ENCODE measurements around the gene KIN.

DNA sequence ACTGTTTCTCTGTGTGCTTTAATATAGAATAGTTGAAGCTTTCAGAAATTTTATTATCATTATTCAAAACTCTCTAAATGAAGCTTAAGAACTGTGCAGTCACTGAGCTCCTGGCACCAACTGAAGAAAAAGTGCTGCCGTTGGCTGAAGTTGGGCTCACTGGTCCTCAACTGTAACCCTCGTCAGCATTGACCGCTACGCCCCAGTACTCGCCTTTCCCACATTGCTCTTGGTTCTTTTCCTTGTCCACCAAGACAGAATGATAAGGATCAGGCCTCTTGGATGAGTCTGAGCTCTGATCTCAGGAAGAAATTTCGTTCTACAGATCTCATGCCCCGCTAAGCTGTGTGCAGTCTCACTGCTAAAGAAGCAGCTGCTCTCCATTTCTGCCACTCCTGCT is 22.6 kb upstream of the KIN start:
- TF ChIP-seq, protein P1, sequence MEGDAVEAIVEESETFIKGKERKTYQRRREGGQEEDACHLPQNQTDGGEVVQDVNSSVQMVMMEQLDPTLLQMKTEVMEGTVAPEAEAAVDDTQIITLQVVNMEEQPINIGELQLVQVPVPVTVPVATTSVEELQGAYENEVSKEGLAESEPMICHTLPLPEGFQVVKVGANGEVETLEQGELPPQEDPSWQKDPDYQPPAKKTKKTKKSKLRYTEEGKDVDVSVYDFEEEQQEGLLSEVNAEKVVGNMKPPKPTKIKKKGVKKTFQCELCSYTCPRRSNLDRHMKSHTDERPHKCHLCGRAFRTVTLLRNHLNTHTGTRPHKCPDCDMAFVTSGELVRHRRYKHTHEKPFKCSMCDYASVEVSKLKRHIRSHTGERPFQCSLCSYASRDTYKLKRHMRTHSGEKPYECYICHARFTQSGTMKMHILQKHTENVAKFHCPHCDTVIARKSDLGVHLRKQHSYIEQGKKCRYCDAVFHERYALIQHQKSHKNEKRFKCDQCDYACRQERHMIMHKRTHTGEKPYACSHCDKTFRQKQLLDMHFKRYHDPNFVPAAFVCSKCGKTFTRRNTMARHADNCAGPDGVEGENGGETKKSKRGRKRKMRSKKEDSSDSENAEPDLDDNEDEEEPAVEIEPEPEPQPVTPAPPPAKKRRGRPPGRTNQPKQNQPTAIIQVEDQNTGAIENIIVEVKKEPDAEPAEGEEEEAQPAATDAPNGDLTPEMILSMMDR (IDR thresholded peaks at IDR 0.05; ENCODE audit: low read depth, low read length) = no peak
- TF ChIP-seq, protein P2, sequence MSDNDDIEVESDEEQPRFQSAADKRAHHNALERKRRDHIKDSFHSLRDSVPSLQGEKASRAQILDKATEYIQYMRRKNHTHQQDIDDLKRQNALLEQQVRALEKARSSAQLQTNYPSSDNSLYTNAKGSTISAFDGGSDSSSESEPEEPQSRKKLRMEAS (IDR thresholded peaks at IDR 0.05; ENCODE audit: low read depth, low read length) = no peak
- TF ChIP-seq POLR2A (IDR thresholded peaks at IDR 0.05; ENCODE audit: extremely low read depth, insufficient read length) = no peak

Data from NB4 (cell line).